ENCODE results near the gene KRT40. TPM values are rescaled to one million over a fixed set of nuclear protein-coding genes. Genes with fewer than 3 reads are reported as not detected.

The KRT40 gene
- total and polyA plus RNA-seq, 2 of the 8 experiments (the other 6 are each of a cell fraction or from before 2014, with no cell fraction given) = not detected

GRCh38 chr17:40935624-40936023 is 48.5 kb downstream of the KRT40 start:
- Histone ChIP-seq H3K14ac (ENCODE audit: insufficient read length) (no peak overlapping the region), H2BK120ac (replicated peaks; ENCODE audit: low read depth, low read length) (no peak overlapping the region), H3K4me2 (ENCODE audit: insufficient read depth in 1 of 2, low read depth in 2 of 2, low read length in 2 of 2) (no peak overlapping the region), H3K36me3 (ENCODE audit: control insufficient read depth in 2 of 4, insufficient read depth in 4 of 4, low read length in 3 of 4) (no peaks in the 10 kb centered on the region), H3K4me3 (ENCODE audit: extremely low read depth in 1 of 4, insufficient read depth in 2 of 4, low read depth in 3 of 4, low read length in 4 of 4) (no peak overlapping the region), H2BK5ac (ENCODE audit: low read depth, low read length) (no peak overlapping the region), H2BK12ac (ENCODE audit: low read depth, low read length) (no peak overlapping the region), H3K79me2 (ENCODE audit: control insufficient read depth in 1 of 2, insufficient read depth in 2 of 2, low read length in 2 of 2) (no peaks in the 10 kb centered on the region), H3K18ac (ENCODE audit: extremely low read depth, low read length) (no peak overlapping the region), H4K5ac (ENCODE audit: insufficient read length, low read depth, low read length) (no peak overlapping the region), H4K8ac (ENCODE audit: extremely low read depth, insufficient read depth, low read length) (no peak overlapping the region), H3K27ac (ENCODE audit: low read depth, low read length) (no peak overlapping the region), H3K56ac (replicated peaks; ENCODE audit: insufficient read length, low read depth, low read length) (no peak overlapping the region), H3K79me1 (ENCODE audit: low read depth, low read length) (no peaks in the 10 kb centered on the region), H3K9ac (replicated peaks in 1 of 4; ENCODE audit: extremely low read depth in 1 of 4, low read depth in 3 of 4, low read length in 3 of 4) (no peak overlapping the region), H3K4me1 (replicated peaks in 1 of 4; ENCODE audit: control insufficient read depth in 3 of 4, insufficient read depth in 4 of 4, low read length in 3 of 4) (peaks cover 0 to 4% (median 0%) of the 10 kb centered on the region in 4 experiments; a peak in 2 of 7 replicates), H2BK15ac (ENCODE audit: low read length) (no peak overlapping the region), H3K9me3 (ENCODE audit: insufficient read depth in 2 of 2, low read depth in 1 of 2, low read length in 1 of 2) (no peaks in the 10 kb centered on the region), H3K27me3 (replicated peaks in 1 of 4; ENCODE audit: control insufficient read depth in 3 of 4, extremely low read depth in 1 of 4, insufficient read depth in 3 of 4, low read length in 3 of 4) (no peaks in the 10 kb centered on the region), H2AFZ (ENCODE audit: low read length) (no peak overlapping the region), H3K23ac (ENCODE audit: insufficient read length) (no peak overlapping the region), H2AK5ac (ENCODE audit: low read depth, low read length) (no peak overlapping the region), H3K4ac (replicated peaks; ENCODE audit: insufficient read length, low read depth, low read length) (no peak overlapping the region), H2BK20ac (ENCODE audit: low read length) (no peak overlapping the region), H4K20me1 (replicated peaks in 1 of 2; ENCODE audit: control insufficient read depth in 1 of 2, insufficient read depth in 2 of 2, low read length in 2 of 2) (no peaks in the 10 kb centered on the region), H4K91ac (replicated peaks; ENCODE audit: insufficient read length, low read length) (no peak overlapping the region), H3K23me2 (ENCODE audit: low read depth, low read length) (0 out of 2 replicates have a peak, but pooled peaks cover 2% of the 10 kb centered on the region)
- CTCF ChIA-PET (ENCODE audit: partially characterized antibody) = interaction anchor here (0.8 to 1.1 kb wide), 2 partner anchors 28 to 387 kb away, joined by 3 read pairs; no protein-coding TSS in a partner anchor
- DNase-seq (ENCODE audit: low read depth in 1 of 2, low spot score in 2 of 2) (no peak), FAIRE-seq (no peak)
- no peak for TF ChIP-seq HDAC2 (IDR thresholded peaks at IDR 0.05; ENCODE audit: borderline replicate concordance in 1 of 2, low read depth in 2 of 2, low read length in 2 of 2)
- no peak for TF ChIP-seq NANOG (IDR thresholded peaks at IDR 0.05; ENCODE audit: insufficient read depth, low read depth, low read length, poor library complexity, severe bottlenecking)
- no peak for TF ChIP-seq SIX5 (IDR thresholded peaks at IDR 0.05; ENCODE audit: low read depth, low read length)
- no peak for TF ChIP-seq SP4 (IDR thresholded peaks at IDR 0.05; ENCODE audit: low read length)
- no peak for TF ChIP-seq GABPA (IDR thresholded peaks at IDR 0.05; ENCODE audit: borderline replicate concordance, insufficient read depth, low read length)
- no peak for TF ChIP-seq GTF2F1 (IDR thresholded peaks at IDR 0.05; ENCODE audit: borderline replicate concordance, low read depth, low read length)
- no peak for TF ChIP-seq RXRA (IDR thresholded peaks at IDR 0.05; ENCODE audit: insufficient read depth, low read depth, low read length)
- no peak for TF ChIP-seq ASH2L (IDR thresholded peaks at IDR 0.05; ENCODE audit: low read length)
- POLR2A ChIA-PET (ENCODE audit: partially characterized antibody) = no interaction called here
- WGBS, 2 experiments (ENCODE audit: extremely low coverage in 1 of 2, insufficient coverage in 1 of 2, insufficient read length in 1 of 2, insufficient replicate concordance in 2 of 2, low coverage in 1 of 2, low lambda C conversion rate in 2 of 2, missing lambda C conversion rate in 1 of 2) = 92% methylated on average over 3 of the region's 3 CpGs; no CpG with 5 or more reads in 1 of the 2 experiments

All from H1 (cell line).